Vagina (tissue), 2 donors: ENCODE measurements around the gene MPLKIP. TPM values are rescaled to one million over a fixed set of nuclear protein-coding genes. Genes with fewer than 3 reads are reported as not detected.

ENCODE experiments used
- DNase-seq, 2 donors: peaks; one replicate each; pipeline ENCODE4 v3.0.0-alpha.2; 2017; ENCODE audit errors: extremely low spot score in 2 of 2
- H3K27ac ChIP-seq: fragments of 200-600 bp; sonication (generic); one replicate; pipeline ENCODE4 v1.5.1; 2019
- H3K27me3 ChIP-seq: fragments of 200-600 bp; sonication (generic); one replicate; pipeline ENCODE4 v1.5.1; 2019
- H3K36me3 ChIP-seq, 2 donors: fragments of 200-600 bp; sonication (generic); one replicate each; pipeline ENCODE4 v1.5.1; 2017 to 2019
- H3K4me1 ChIP-seq: fragments of 200-600 bp; sonication (generic); one replicate; pipeline ENCODE4 v1.5.1; 2019
- H3K4me3 ChIP-seq, 2 donors: fragments of 200-600 bp; sonication (generic); 1 replicate in 1 of 2; 2 replicates in 1 of 2; pipeline ENCODE4 v1.5.1; 2016 to 2019
- H3K9me3 ChIP-seq: fragments of 200-600 bp; sonication (generic); one replicate; pipeline ENCODE4 v1.5.1; 2019
- CTCF ChIP-seq, 3 experiments: fragments of 450-650 bp in 2 of 3; fragments of 200-600 bp in 1 of 3; sonication (generic) in 1 of 3; IDR thresholded peaks; one replicate each; pipeline ENCODE4 v1.5.1; 2017 to 2019; ENCODE audit warnings: antibody characterized with exemption in 3 of 3, mild to moderate bottlenecking in 2 of 3, moderate library complexity in 2 of 3
- POLR2A ChIP-seq, 2 donors: fragments of 450-650 bp; IDR thresholded peaks; one replicate each; pipeline ENCODE4 v1.6.1; 2017; ENCODE audit warnings: antibody characterized with exemption in 2 of 2, mild to moderate bottlenecking in 2 of 2, moderate library complexity in 2 of 2
- POLR2AphosphoS5 ChIP-seq, 2 donors: sonication (generic); formaldehyde crosslinking; IDR thresholded peaks; one replicate each; pipeline ENCODE4 v1.9.0; 2017; ENCODE audit warnings: antibody characterized with exemption in 2 of 2, mild to moderate bottlenecking in 2 of 2, low read depth in 1 of 2; ENCODE audit not compliant: insufficient read depth in 1 of 2
- intact Hi-C: fragments of 100-400 bp; cut with DNase I; formaldehyde crosslinking; loops from one replicate; pipeline ENCODE4 v1.15.1; 2023
- small RNA-seq: library from RNA; depleted of rRNA; stranded (forward); fragments of <200 nt; gene quantifications from one replicate; pipeline ENCODE3, GENCODE V24; 2016
- total RNA-seq: library from RNA; depleted of rRNA; stranded (reverse); fragments of >200 nt; gene quantifications from one replicate; pipeline ENCODE4 v1.2.3, GENCODE V29; 2016

The MPLKIP gene
- total RNA-seq, 1 donor from 2014 or later: 32.4 TPM

- DNase-seq: no peak
- Histone ChIP-seq H3K27ac (no peak overlapping the region), H3K4me3 (no peak overlapping the region), H3K4me1 (peaks cover 28% of the 10 kb centered on the region), H3K27me3 (no peaks in the 10 kb centered on the region), H3K36me3 (peaks cover 0 to 50% of the 10 kb centered on the region in 2 donors), H3K9me3 (no peaks in the 10 kb centered on the region)
- no peak for TF ChIP-seq POLR2AphosphoS5 (IDR thresholded peaks at IDR 0.05; ENCODE audit: insufficient read depth in 1 of 2, low read depth in 1 of 2)
- TF ChIP-seq CTCF (IDR thresholded peaks at IDR 0.05): no peak
- TF ChIP-seq POLR2A (IDR thresholded peaks at IDR 0.05): no peak
- intact Hi-C loops: no loop called here
Measured at GRCh38 chr7:40095230-40095629, 39.2 kb downstream of the MPLKIP start.

GRCh38 chr7:40093631-40094350 is 40.6 kb downstream of the MPLKIP start:
- no peak for DNase-seq
- TF ChIP-seq CTCF (IDR thresholded peaks at IDR 0.05): no peak
- no peak for TF ChIP-seq POLR2A (IDR thresholded peaks at IDR 0.05)
- no peak for TF ChIP-seq POLR2AphosphoS5 (IDR thresholded peaks at IDR 0.05; ENCODE audit: insufficient read depth in 1 of 2, low read depth in 1 of 2)
- Histone ChIP-seq H3K9me3 (no peaks in the 10 kb centered on the region), H3K27me3 (no peaks in the 10 kb centered on the region), H3K36me3 (peaks cover 0 to 64% of the 10 kb centered on the region in 2 donors), H3K4me3 (no peak overlapping the region), H3K4me1 (peaks cover 17% of the 10 kb centered on the region), H3K27ac (no peak overlapping the region)
- intact Hi-C loops: no loop called here

- intact Hi-C loops: no loop called here
- H3K36me3 ChIP-seq: peaks cover 0 to 67% of the 10 kb centered on the region in 2 donors
Measured at GRCh38 chr7:40092182-40092581, 42.2 kb downstream of the MPLKIP start.

DNA sequence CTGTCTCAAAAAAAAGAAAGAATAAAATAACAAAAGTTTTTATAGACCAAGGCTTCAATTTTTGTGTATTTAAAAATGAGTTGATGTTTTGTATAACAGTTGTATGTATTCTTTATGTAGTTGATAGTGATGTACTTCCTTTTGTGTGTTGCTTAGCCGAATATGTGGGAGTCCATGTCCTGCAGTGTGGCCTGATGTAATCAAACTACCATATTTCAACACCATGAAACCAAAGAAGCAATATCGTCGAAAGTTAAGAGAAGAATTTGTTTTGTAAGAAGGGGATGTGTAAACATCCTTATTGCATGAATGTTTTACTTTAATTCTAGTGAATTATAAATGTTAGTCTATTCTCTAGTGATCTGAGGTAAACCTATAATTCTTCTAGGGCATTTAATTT is 56.6 kb downstream of the MPLKIP start:
- Histone ChIP-seq H3K9me3 (no peaks in the 10 kb centered on the region), H3K27ac (no peak overlapping the region), H3K27me3 (no peaks in the 10 kb centered on the region), H3K4me1 (no peaks in the 10 kb centered on the region), H3K36me3 (peaks cover 0 to 25% of the 10 kb centered on the region in 2 donors), H3K4me3 (no peak overlapping the region)
- DNase-seq: no peak
- intact Hi-C loops: no loop called here
- no peak for TF ChIP-seq CTCF (IDR thresholded peaks at IDR 0.05)
- TF ChIP-seq POLR2AphosphoS5 (IDR thresholded peaks at IDR 0.05; ENCODE audit: insufficient read depth in 1 of 2, low read depth in 1 of 2): no peak
- TF ChIP-seq POLR2A (IDR thresholded peaks at IDR 0.05): no peak

More at GRCh38 chr7:40092182-40092581, 42.2 kb downstream of the MPLKIP start:
- no peak overlapping the region for H3K27ac ChIP-seq
- TF ChIP-seq POLR2A (IDR thresholded peaks at IDR 0.05) (no peak), CTCF (IDR thresholded peaks at IDR 0.05) (no peak), POLR2AphosphoS5 (IDR thresholded peaks at IDR 0.05; ENCODE audit: insufficient read depth in 1 of 2, low read depth in 1 of 2) (no peak)
- H3K9me3 ChIP-seq: no peaks in the 10 kb centered on the region
- H3K27me3 ChIP-seq: no peaks in the 10 kb centered on the region
- DNase-seq: no peak
- H3K4me1 ChIP-seq: peaks cover under 1% of the 10 kb centered on the region
- H3K4me3 ChIP-seq: no peak overlapping the region

Small RNAs within 50 kb of the gene (small RNA-seq; reads per million reads assigned to genes)
- gene AC006023.1 (not detected), gene AC006023.2 (not detected)

Other genes with a start within 250 kb of the MPLKIP start
- gene CDK13, start 184.4 kb downstream of the MPLKIP start, total RNA-seq: 87.4 TPM
- gene SUGCT, start 383 bp upstream of the MPLKIP start, total RNA-seq: 2.2 TPM